ENCODE results near the gene KLHL1. TPM values are rescaled to one million over a fixed set of nuclear protein-coding genes. Genes with fewer than 3 reads are reported as not detected.

KLHL1 gene
- total RNA-seq, 1 donor from 2014 or later: not detected

DNA sequence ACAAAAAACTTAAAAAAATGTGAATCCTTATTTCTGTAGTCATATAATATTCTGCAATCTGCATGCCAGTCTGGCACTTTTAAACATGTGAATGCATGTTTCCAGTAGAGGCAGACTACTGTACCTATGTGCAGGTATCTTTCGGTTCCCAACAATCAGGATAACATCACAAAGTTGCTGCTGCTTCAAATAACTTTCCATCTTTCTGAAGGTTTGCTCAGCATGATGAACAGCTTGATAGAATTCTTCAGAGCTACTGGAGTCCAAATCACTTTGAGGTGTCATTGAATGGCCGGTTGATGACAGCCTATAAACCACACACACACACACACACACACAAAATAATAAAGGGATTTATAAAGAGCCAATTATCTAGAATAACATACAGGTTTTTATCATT is 132.8 kb downstream of the KLHL1 start:
- FAIRE-seq: no peak

DNA sequence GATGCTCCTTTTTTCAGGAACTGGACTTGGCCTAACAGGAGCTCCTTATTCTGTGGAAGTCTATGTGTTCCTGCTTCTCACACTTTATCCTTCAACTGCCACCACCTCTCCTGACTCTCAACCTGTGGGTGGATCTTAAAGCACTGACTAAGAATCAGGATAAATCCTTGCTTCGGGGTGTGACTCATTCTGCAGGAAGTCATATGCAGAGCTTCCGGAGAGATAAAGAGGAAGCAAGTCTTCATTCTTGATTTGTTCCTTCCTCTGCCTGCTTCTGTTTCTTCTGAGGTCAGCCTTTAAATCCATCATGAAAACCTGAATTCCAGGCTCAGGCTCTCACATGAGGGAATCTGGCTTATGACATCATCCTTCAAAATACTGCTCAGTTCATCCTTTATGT is 137.7 kb downstream of the KLHL1 start:
- H3K4me1 Mint-ChIP-seq (ENCODE audit: low read depth, unreplicated experiment): peaks cover 8% of the 10 kb centered on the region
- TF ChIP-seq, protein P1, sequence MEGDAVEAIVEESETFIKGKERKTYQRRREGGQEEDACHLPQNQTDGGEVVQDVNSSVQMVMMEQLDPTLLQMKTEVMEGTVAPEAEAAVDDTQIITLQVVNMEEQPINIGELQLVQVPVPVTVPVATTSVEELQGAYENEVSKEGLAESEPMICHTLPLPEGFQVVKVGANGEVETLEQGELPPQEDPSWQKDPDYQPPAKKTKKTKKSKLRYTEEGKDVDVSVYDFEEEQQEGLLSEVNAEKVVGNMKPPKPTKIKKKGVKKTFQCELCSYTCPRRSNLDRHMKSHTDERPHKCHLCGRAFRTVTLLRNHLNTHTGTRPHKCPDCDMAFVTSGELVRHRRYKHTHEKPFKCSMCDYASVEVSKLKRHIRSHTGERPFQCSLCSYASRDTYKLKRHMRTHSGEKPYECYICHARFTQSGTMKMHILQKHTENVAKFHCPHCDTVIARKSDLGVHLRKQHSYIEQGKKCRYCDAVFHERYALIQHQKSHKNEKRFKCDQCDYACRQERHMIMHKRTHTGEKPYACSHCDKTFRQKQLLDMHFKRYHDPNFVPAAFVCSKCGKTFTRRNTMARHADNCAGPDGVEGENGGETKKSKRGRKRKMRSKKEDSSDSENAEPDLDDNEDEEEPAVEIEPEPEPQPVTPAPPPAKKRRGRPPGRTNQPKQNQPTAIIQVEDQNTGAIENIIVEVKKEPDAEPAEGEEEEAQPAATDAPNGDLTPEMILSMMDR (IDR thresholded peaks at IDR 0.05; ENCODE audit: insufficient read depth, low read depth, low read length): no peak
- no peak for TF ChIP-seq EZH2 (IDR thresholded peaks at IDR 0.05; ENCODE audit: insufficient read depth, low read length)
- no peak overlapping the region for H3K9ac ChIP-seq (ENCODE audit: low read length)
- H3K79me2 ChIP-seq (ENCODE audit: insufficient read depth, low read length): no peaks in the 10 kb centered on the region
- H4K20me1 ChIP-seq (ENCODE audit: insufficient read depth, low read length): no peaks in the 10 kb centered on the region
- peak overlapping the region; percentile 76 for H2AFZ ChIP-seq (ENCODE audit: low read depth, low read length)
- no peaks in the 10 kb centered on the region for H3K9me3 ChIP-seq (ENCODE audit: insufficient read depth, low read depth, low read length)
- H3K4me2 ChIP-seq (ENCODE audit: low read length): peak overlapping the region; percentile 4
- no peak overlapping the region for H3K4me3 Mint-ChIP-seq (ENCODE audit: unreplicated experiment)
- no peak overlapping the region for H3K4me3 ChIP-seq (ENCODE audit: insufficient read depth, low read depth, low read length)
- H3K27me3 Mint-ChIP-seq (ENCODE audit: low read depth, unreplicated experiment): no peaks in the 10 kb centered on the region
- no peaks in the 10 kb centered on the region for H3K27me3 ChIP-seq (ENCODE audit: insufficient read depth, low read length)
- H3K4me1 ChIP-seq (ENCODE audit: insufficient read depth, low read length): no peaks in the 10 kb centered on the region
- DNase-seq (ENCODE audit: low read depth) (peak; percentile 5), FAIRE-seq (no peak)
- H3K27ac Mint-ChIP-seq (ENCODE audit: unreplicated experiment): peak overlapping the region; percentile 43
- no peak overlapping the region for H3K27ac ChIP-seq (ENCODE audit: low read depth, low read length)
- H3K36me3 ChIP-seq (ENCODE audit: insufficient read depth, low read length): no peaks in the 10 kb centered on the region
- no peaks in the 10 kb centered on the region for H3K36me3 Mint-ChIP-seq (ENCODE audit: low read depth, unreplicated experiment)
- H3K9me3 Mint-ChIP-seq (ENCODE audit: unreplicated experiment): no peaks in the 10 kb centered on the region

More for the DNA sequence above, 132.8 kb downstream of the KLHL1 start:
- Histone ChIP-seq H3K27me3 (ENCODE audit: insufficient read depth, low read length) (no peaks in the 10 kb centered on the region), H3K4me2 (ENCODE audit: low read length) (no peak overlapping the region), H3K4me1 (ENCODE audit: insufficient read depth, low read length) (no peaks in the 10 kb centered on the region), H3K79me2 (ENCODE audit: insufficient read depth, low read length) (no peaks in the 10 kb centered on the region), H3K36me3 (ENCODE audit: insufficient read depth, low read length) (no peaks in the 10 kb centered on the region), H2AFZ (ENCODE audit: low read depth, low read length) (no peak overlapping the region), H3K9ac (ENCODE audit: low read length) (no peak overlapping the region), H3K9me3 (ENCODE audit: insufficient read depth, low read depth, low read length) (no peaks in the 10 kb centered on the region), H3K27ac (ENCODE audit: low read depth, low read length) (no peak overlapping the region), H4K20me1 (ENCODE audit: insufficient read depth, low read length) (no peaks in the 10 kb centered on the region), H3K4me3 (ENCODE audit: insufficient read depth, low read depth, low read length) (no peak overlapping the region)
- H3K36me3 Mint-ChIP-seq (ENCODE audit: low read depth, unreplicated experiment): no peaks in the 10 kb centered on the region
- H3K4me3 Mint-ChIP-seq (ENCODE audit: unreplicated experiment): no peak overlapping the region
- H3K27ac Mint-ChIP-seq (ENCODE audit: unreplicated experiment): no peak overlapping the region
- no peaks in the 10 kb centered on the region for H3K27me3 Mint-ChIP-seq (ENCODE audit: low read depth, unreplicated experiment)
- no peak for DNase-seq (ENCODE audit: low read depth)
- H3K4me1 Mint-ChIP-seq (ENCODE audit: low read depth, unreplicated experiment): peaks cover under 1% of the 10 kb centered on the region
- no peaks in the 10 kb centered on the region for H3K9me3 Mint-ChIP-seq (ENCODE audit: unreplicated experiment)
- TF ChIP-seq, protein P1 (IDR thresholded peaks at IDR 0.05; ENCODE audit: insufficient read depth, low read depth, low read length): no peak
- no peak for TF ChIP-seq EZH2 (IDR thresholded peaks at IDR 0.05; ENCODE audit: insufficient read depth, low read length)

DNA sequence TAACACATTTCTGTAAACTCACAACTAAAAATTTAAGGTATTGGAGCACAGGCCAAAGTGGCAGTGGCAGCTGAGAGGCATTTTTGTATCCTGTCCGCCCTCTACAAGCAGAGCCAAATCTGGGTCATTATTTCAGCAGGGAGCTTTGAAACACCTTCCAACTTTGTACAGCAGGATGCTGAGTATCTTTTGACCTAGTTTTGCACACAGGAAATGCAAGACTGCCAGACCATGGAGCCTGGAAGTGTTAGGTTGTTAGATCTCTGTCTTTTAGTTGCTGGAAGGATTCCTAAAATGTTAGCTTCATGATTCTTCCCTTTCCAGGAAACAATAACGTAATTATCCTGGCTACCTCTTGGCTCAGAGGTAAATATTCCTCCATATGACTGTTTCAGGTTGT is 149.2 kb downstream of the KLHL1 start:
- H3K36me3 ChIP-seq (ENCODE audit: insufficient read depth, low read length): no peaks in the 10 kb centered on the region
- Mint-ChIP-seq H3K4me1 (ENCODE audit: low read depth, unreplicated experiment) (no peaks in the 10 kb centered on the region), H3K36me3 (ENCODE audit: low read depth, unreplicated experiment) (no peaks in the 10 kb centered on the region), H3K4me3 (ENCODE audit: unreplicated experiment) (no peak overlapping the region), H3K9me3 (ENCODE audit: unreplicated experiment) (no peaks in the 10 kb centered on the region), H3K27me3 (ENCODE audit: low read depth, unreplicated experiment) (no peaks in the 10 kb centered on the region), H3K27ac (ENCODE audit: unreplicated experiment) (no peak overlapping the region)
- H3K27me3 ChIP-seq (ENCODE audit: insufficient read depth, low read length): no peaks in the 10 kb centered on the region
- no peaks in the 10 kb centered on the region for H3K4me1 ChIP-seq (ENCODE audit: insufficient read depth, low read length)
- DNase-seq (ENCODE audit: low read depth) (no peak), FAIRE-seq (no peak)
- H3K9me3 ChIP-seq (ENCODE audit: insufficient read depth, low read depth, low read length): no peaks in the 10 kb centered on the region
- H3K4me3 ChIP-seq (ENCODE audit: insufficient read depth, low read depth, low read length): no peak overlapping the region
- no peak for TF ChIP-seq EZH2 (IDR thresholded peaks at IDR 0.05; ENCODE audit: insufficient read depth, low read length)
- no peaks in the 10 kb centered on the region for H4K20me1 ChIP-seq (ENCODE audit: insufficient read depth, low read length)
- no peak overlapping the region for H3K4me2 ChIP-seq (ENCODE audit: low read length)
- H3K79me2 ChIP-seq (ENCODE audit: insufficient read depth, low read length): no peaks in the 10 kb centered on the region
- no peak overlapping the region for H3K27ac ChIP-seq (ENCODE audit: low read depth, low read length)
- no peak overlapping the region for H3K9ac ChIP-seq (ENCODE audit: low read length)
- H2AFZ ChIP-seq (ENCODE audit: low read depth, low read length): no peak overlapping the region
